ENCODE data around the gene SH3BP4.
A peak's percentile ranks its signal among the peaks of the same experiment; 100 is the strongest.

The SH3BP4 gene

GRCh38 chr2:235051436-235052260, 99.8 kb downstream of the SH3BP4 start:
- no peak overlapping the region for H3K4me3 ChIP-seq (ENCODE audit: low read depth, low read length)
- DNase-seq (ENCODE audit: low read depth) = no peak
- TF ChIP-seq CTCF (IDR thresholded peaks at IDR 0.05; ENCODE audit: low read depth, low read length, missing control alignments) = no peak

GRCh38 chr2:235052514-235053354, 100.9 kb downstream of the SH3BP4 start:
- no peak for TF ChIP-seq CTCF (IDR thresholded peaks at IDR 0.05; ENCODE audit: low read depth, low read length, missing control alignments)
- DNase-seq (ENCODE audit: low read depth) = no peak
- H3K4me3 ChIP-seq (ENCODE audit: low read depth, low read length) = no peak overlapping the region

GRCh38 chr2:235053651-235054050, 101.8 kb downstream of the SH3BP4 start:
- no peak for TF ChIP-seq CTCF (IDR thresholded peaks at IDR 0.05; ENCODE audit: low read depth, low read length, missing control alignments)
- DNase-seq (ENCODE audit: low read depth) = no peak
- H3K4me3 ChIP-seq (ENCODE audit: low read depth, low read length) = no peak overlapping the region

GRCh38 chr2:235054475-235054874, 102.7 kb downstream of the SH3BP4 start:
- DNase-seq (ENCODE audit: low read depth) = no peak
- no peak for TF ChIP-seq CTCF (IDR thresholded peaks at IDR 0.05; ENCODE audit: low read depth, low read length, missing control alignments)
- no peak overlapping the region for H3K4me3 ChIP-seq (ENCODE audit: low read depth, low read length)

GRCh38 chr2:235054919-235055318, 103.1 kb downstream of the SH3BP4 start:
- no peak for DNase-seq (ENCODE audit: low read depth)
- H3K4me3 ChIP-seq (ENCODE audit: low read depth, low read length) = no peak overlapping the region
- no peak for TF ChIP-seq CTCF (IDR thresholded peaks at IDR 0.05; ENCODE audit: low read depth, low read length, missing control alignments)

GRCh38 chr2:235055891-235056516, 104.2 kb downstream of the SH3BP4 start:
- TF ChIP-seq CTCF (IDR thresholded peaks at IDR 0.05; ENCODE audit: low read depth, low read length, missing control alignments) = peak; percentile 56
- no peak overlapping the region for H3K4me3 ChIP-seq (ENCODE audit: low read depth, low read length)
- DNase-seq (ENCODE audit: low read depth) = no peak

All from GM12864 (cell line).